GM21390 (cell line): Measurements from ENCODE around the gene ANP32B.
"Not testable (repeated sequence)": the region's sequence is repeated elsewhere in the genome, so short reads cannot be mapped to it uniquely, and the experiment has no call there.

ENCODE experiments used
- ATAC-seq: cut with Tn5 transposase; IDR thresholded peaks from one replicate; pipeline ENCODE4 v1.9.1; 2021; ENCODE audit not compliant: unreplicated experiment

ANP32B gene

DNA sequence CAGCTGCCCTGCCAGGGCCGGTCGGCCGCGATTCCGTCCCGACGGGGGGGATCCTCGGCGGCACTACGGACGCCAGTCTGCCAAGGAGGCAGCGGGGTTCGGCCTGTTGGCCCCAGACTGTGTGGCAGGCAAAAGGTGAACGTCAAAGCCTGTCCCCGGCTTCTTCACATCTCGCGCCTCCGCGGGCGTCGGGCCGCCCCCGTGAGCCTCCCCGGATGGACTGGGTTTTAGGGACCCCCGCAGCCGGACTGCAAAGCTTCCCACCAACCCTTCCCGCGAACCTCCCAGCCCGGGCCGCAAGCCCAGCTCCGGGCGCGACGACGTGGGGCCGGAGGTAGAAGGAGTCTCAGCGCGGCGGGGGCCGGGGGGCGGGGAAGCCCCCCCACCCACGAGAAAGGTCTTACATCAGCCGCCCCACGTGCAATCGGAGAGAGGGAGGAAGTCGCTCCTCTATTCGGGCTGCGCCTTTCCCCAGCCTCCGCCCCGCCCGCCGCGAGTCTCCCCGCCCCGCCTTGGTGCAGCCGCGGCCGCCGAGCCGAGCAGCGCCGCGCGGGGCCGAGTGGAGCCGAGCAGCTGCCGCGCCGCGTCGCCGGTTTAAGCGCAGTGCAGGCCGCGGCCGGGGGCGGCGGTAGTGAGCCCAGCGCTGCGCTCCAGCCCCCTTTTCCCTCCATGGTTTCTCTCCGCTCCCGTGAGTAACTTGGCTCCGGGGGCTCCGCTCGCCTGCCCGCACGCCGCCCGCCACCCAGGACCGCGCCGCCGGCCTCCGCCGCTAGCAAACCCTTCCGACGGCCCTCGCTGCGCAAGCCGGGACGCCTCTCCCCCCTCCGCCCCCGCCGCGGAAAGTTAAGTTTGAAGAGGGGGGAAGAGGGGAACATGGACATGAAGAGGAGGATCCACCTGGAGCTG, at the start of gene ANP32B:
Gene ANP32B (plus strand): TSS at position 659 of the 906 bp plus-strand sequence. CDS start 215 bp downstream, at position 874.
- ATAC-seq, result peak; percentile 66

DNA sequence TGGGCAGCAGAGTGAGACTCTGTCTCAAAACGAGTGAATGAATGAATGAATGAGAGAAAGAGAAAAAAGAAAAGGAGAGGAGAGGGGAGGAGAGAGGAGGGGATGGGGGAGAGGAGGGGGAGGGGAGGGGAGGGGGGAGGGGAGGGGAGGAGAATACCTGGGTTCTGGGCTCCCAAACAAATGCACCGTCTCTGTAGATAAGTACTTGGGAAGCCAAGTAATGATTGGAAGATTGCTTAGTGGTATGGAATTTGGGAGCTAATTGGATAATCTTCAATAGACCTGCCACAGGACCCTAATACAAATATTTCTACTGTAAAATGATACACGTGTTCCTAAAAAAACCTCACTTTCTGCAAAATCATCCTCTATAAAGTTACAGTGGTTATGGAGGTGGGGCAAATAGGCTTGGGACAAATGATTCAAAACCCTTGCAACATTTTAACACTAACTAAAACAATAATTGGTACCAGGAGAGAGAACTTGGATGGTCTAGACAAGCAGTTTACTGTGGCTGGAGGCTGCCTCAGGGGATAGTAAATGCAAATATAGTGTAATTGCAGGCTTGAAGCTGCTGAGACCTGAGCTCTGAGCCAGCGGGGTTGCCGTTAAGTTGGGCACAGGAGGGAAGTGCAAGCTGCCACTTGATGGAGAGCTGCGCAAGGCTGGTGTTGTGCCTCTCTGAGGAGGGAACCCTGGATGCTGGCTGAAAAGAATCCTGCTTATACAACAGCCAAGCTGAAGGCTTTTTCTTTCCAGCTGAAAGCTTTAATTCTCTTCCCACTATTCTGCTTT, 48.6 kb upstream of the ANP32B start:
- no peak for ATAC-seq

- no peak for ATAC-seq
Measured at GRCh38 chr9:97935276-97935675, 47.9 kb upstream of the ANP32B start.

GRCh38 chr9:97936998-97937397, 46.1 kb upstream of the ANP32B start:
- no peak for ATAC-seq

GRCh38 chr9:97938081-97938644, 45.0 kb upstream of the ANP32B start, which contains the start of gene HEMGN:
TSS of gene HEMGN (minus strand) at chr9:97938172. CDS start at chr9:97938136, 36 bp downstream.
- ATAC-seq, result no peak

DNA sequence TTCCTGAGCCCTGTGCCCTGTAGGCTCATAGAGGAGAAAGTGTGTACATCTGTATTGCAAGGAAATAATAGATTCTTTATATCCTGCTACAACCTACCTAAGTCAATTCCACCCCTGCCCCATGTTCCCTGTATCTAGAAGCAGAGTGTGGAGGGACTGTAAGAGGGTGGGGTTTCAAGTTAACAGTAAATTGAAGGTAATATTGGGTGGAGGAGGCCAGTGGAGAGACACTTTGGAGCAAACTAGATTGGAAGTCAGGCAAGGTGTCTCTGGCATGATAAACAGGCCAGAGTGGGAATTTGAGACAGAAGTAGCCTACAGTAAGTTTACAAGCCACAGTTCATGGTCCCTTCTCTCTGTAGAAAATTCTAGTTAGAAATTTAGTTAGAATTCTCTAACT, 42.9 kb upstream of the ANP32B start:
- ATAC-seq, result no peak

DNA sequence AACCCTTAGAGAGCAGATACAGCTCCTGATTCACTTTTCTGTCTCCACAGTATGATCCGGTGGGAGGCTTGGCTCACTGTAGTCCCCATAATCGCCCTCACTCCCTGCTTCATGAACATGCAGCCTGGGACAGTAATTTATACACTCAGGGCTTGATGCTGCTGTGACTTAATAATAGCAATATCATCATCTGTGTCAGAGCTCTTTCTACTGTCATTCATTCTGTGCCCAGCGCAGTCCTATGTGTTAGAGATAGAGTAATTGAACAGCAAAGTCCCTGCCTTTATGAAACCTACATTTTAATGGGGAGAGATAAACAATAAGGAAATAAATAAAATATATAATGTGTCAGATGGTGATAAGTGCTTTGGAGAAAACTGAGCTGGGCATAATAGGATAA, 42.4 kb upstream of the ANP32B start:
- no peak for ATAC-seq

GRCh38 chr9:97941323-97941722, 41.8 kb upstream of the ANP32B start:
- ATAC-seq, result no peak

- ATAC-seq, result no peak
Measured at GRCh38 chr9:97943308-97943855, 39.8 kb upstream of the ANP32B start.

DNA sequence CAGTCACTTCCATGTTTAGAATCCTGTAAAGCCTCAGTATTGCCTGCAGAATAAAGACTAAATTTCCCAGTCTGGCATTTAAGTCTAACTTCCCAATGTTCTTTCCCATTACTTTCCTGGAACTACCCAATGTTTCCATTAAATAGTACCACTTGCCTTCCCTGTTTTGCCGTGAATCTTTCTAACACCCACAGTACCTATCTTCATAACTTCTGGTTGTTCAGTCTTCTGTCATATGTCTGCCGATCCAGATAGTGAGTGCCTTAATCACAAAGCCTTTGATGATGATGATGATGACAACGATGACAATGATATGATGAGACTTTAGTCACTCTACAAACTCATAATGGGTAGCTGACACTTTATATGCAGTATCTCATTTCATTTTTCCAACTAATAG, 38.5 kb upstream of the ANP32B start:
- ATAC-seq, result no peak

- not testable (repeated sequence) for ATAC-seq
Measured at GRCh38 chr9:97945470-97945869, 37.7 kb upstream of the ANP32B start.

DNA sequence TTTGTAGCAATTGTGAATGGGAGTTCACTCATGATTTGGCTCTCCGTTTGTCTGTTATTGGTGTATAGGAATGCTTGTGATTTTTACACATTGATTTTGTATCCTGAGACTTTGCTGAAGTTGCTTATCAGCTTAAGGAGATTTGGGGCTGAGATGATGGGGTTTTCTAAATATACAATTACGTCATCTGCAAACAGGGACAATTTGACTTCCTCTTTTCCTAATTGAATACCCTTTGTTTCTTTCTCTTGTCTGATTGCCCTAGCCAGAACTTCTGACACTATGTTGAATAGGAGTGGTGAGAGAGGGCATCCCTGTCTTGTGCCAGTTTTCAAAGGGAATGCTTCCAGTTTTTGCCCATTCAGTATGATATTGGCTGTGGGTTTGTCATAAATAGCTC, 36.0 kb upstream of the ANP32B start:
- ATAC-seq, result not testable (repeated sequence)

DNA sequence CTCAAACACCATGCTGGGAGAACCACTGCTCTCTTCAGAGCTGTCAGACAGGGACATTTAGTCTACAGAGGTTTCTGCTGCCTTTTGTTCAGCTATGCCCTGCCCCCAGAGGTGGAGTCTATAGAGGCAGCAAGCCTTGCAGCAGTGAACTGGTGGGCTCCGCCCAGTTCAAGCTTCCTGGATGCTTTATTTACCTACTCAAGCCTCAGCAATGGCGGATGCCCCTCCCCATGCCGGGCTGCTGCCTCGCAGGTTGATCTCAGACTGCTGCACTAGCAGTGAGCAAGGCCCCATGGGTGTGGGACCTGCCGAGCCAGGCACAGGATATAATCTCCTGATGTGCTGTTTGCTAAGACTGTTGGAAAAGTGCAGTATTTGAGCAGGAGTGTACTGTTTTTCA, 32.3 kb upstream of the ANP32B start:
- not testable (repeated sequence) for ATAC-seq

DNA sequence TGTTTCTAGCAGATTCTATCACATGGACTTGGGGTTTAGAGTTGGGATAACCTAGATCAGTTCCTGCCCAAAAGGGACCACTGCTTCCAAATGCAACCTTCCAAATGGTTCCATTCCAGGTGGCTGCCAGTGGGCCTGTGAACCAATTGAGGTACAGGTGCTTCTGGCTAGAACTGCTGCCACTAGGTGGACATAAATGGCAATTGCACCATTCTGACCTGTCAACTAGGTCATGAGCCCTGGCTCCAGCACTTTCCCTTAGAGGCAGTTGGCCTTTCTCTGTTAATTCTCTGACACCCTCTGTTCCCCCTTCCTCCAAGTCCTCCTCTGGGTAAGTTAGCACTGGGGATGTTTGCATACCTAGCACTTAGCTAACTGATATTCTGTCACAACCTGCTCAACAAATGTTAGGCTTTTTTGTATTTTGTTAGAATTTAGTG, 28.6 kb upstream of the ANP32B start:
- ATAC-seq, result peak; percentile 81

DNA sequence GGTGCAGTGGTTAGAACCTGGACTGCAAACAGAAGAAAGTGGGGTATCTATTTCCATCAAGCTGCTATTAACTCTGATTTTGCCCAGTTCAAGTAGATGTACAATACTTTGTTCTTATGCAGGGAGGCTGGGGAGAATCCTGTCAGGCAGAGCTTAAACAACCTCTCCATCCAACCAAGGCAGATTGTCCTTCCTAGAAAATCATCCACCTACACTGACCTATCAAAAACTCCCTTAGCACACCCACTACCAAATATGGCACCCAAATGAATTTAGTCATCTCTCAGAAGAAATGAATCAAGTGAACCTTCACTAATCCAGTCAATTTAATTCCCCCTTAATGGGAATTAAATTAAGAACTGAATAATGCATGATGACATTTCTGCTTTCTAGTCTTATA, 26.8 kb upstream of the ANP32B start:
- ATAC-seq, result no peak

- no peak for ATAC-seq
Measured at GRCh38 chr9:97958812-97959511, 24.2 kb upstream of the ANP32B start.

- ATAC-seq, result no peak
Measured at GRCh38 chr9:97959585-97959984, 23.6 kb upstream of the ANP32B start.

- ATAC-seq, result not testable (repeated sequence)
Measured at GRCh38 chr9:97960678-97961328, 22.3 kb upstream of the ANP32B start.

GRCh38 chr9:97961361-97961760, 21.8 kb upstream of the ANP32B start:
- no peak for ATAC-seq

GRCh38 chr9:97962136-97962535, 21.0 kb upstream of the ANP32B start:
- ATAC-seq, result no peak
